Suprapubic skin (tissue), 4 donors: Measurements from ENCODE around the gene CRYBG3.

Experiments
- EP300 ChIP-seq: sonication (generic); formaldehyde crosslinking; IDR thresholded peaks from one replicate; pipeline ENCODE4 v1.6.1; 2017; ENCODE audit warnings: antibody characterized with exemption
- POLR2A ChIP-seq, 2 donors: fragments of 450-650 bp; IDR thresholded peaks; one replicate each; pipeline ENCODE4 v1.6.1; 2017; ENCODE audit warnings: antibody characterized with exemption in 2 of 2, mild to moderate bottlenecking in 2 of 2, moderate library complexity in 2 of 2
- POLR2AphosphoS5 ChIP-seq, 3 donors: sonication (generic); formaldehyde crosslinking; IDR thresholded peaks; one replicate each; pipeline ENCODE4 v1.6.1; 2017; ENCODE audit warnings: antibody characterized with exemption in 3 of 3
- TF ChIP-seq, protein P1 (sequence below), 2 donors: fragments of 200-600 bp in 1 of 2; fragments of 450-650 bp in 1 of 2; sonication (generic) in 1 of 2; IDR thresholded peaks; one replicate each; pipeline ENCODE4 v1.5.1; 2016 to 2019; ENCODE audit warnings: antibody characterized with exemption in 2 of 2, mild to moderate bottlenecking in 1 of 2, moderate library complexity in 1 of 2

DNA sequence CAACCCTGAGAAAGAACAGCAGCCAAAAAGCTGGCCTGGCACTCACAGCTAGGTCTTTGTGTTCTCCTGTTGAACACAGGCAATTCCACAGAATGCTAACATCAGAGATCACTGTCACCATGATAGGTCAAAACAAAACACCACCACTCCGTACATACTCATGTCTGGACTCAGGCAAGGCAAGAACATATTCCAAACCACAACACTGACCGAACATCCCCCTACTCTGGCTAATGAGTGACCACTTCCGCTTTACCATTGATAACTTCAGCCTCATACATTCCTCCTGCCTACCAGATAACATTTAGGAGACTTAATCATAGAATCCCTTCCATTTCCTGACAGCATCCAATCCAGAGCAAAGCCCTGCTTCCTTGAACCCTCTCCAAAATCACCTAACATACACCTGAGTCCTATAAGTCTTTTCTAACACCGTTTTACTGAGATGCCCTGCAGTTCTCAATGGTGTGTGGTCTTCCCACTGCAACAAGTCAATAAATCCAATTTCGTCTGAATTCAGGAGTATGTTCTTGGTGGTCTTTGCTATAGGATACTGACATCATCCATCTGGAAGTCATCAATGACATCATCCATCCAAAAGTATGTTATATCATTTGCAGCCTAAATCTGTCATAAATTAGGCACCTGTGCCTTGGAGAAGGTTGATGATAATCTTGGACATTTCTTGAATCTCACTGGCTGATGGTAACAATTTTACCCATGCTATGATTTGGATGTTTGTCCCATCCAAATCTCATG, 126.7 kb downstream of the CRYBG3 start:
- TF ChIP-seq, protein P1, sequence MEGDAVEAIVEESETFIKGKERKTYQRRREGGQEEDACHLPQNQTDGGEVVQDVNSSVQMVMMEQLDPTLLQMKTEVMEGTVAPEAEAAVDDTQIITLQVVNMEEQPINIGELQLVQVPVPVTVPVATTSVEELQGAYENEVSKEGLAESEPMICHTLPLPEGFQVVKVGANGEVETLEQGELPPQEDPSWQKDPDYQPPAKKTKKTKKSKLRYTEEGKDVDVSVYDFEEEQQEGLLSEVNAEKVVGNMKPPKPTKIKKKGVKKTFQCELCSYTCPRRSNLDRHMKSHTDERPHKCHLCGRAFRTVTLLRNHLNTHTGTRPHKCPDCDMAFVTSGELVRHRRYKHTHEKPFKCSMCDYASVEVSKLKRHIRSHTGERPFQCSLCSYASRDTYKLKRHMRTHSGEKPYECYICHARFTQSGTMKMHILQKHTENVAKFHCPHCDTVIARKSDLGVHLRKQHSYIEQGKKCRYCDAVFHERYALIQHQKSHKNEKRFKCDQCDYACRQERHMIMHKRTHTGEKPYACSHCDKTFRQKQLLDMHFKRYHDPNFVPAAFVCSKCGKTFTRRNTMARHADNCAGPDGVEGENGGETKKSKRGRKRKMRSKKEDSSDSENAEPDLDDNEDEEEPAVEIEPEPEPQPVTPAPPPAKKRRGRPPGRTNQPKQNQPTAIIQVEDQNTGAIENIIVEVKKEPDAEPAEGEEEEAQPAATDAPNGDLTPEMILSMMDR (IDR thresholded peaks at IDR 0.05), result no peak
- no peak for TF ChIP-seq POLR2AphosphoS5 (IDR thresholded peaks at IDR 0.05)
- TF ChIP-seq POLR2A (IDR thresholded peaks at IDR 0.05), result no peak
- no peak for TF ChIP-seq EP300
